NT2/D1 (cell line): ENCODE results near the gene LRP11.
"Not testable (repeated sequence)": the region's sequence is repeated elsewhere in the genome, so short reads cannot be mapped to it uniquely, and the experiment has no call there.

Source experiments
- DNase-seq: peaks from one replicate; pipeline ENCODE4 v3.0.0-alpha.2; 2011; ENCODE audit warnings: low read depth, low spot score
- H3K27me3 ChIP-seq: 2 replicates; pipeline ENCODE4 v1.6.0; 2011; ENCODE audit warnings: mild to moderate bottlenecking; ENCODE audit not compliant: insufficient read length, insufficient read depth
- H3K36me3 ChIP-seq: 2 replicates; pipeline ENCODE4 v1.6.1; 2011; ENCODE audit warnings: mild to moderate bottlenecking, low read length, mixed read lengths; ENCODE audit not compliant: insufficient read depth, insufficient read length
- H3K4me1 ChIP-seq: 2 replicates; pipeline ENCODE4 v1.5.1; 2011; ENCODE audit not compliant: insufficient read depth, insufficient read length
- H3K4me3 ChIP-seq: 2 replicates; pipeline ENCODE4 v1.5.1; 2011; ENCODE audit warnings: low read depth; ENCODE audit not compliant: insufficient read length
- H3K9ac ChIP-seq: 2 replicates; pipeline ENCODE4 v1.6.0; 2011; ENCODE audit warnings: low read depth; ENCODE audit not compliant: insufficient read length
- H3K9me3 ChIP-seq: 2 replicates; pipeline ENCODE4 v1.5.1; 2011; ENCODE audit warnings: mild to moderate bottlenecking, low read length; ENCODE audit not compliant: insufficient read depth
- SUZ12 ChIP-seq: IDR thresholded peaks from 2 replicates; pipeline ENCODE4 v1.6.1; 2011; ENCODE audit not compliant: insufficient read length, insufficient read depth; ENCODE audit errors: extremely low read depth
- YY1 ChIP-seq: IDR thresholded peaks from 2 replicates; pipeline ENCODE4 v1.6.1; 2011; ENCODE audit not compliant: insufficient read length, insufficient read depth
- ZNF274 ChIP-seq: IDR thresholded peaks from 2 replicates; pipeline ENCODE4 v1.6.1; 2011; ENCODE audit warnings: mild to moderate bottlenecking, low read depth, low read length

LRP11 gene

DNA sequence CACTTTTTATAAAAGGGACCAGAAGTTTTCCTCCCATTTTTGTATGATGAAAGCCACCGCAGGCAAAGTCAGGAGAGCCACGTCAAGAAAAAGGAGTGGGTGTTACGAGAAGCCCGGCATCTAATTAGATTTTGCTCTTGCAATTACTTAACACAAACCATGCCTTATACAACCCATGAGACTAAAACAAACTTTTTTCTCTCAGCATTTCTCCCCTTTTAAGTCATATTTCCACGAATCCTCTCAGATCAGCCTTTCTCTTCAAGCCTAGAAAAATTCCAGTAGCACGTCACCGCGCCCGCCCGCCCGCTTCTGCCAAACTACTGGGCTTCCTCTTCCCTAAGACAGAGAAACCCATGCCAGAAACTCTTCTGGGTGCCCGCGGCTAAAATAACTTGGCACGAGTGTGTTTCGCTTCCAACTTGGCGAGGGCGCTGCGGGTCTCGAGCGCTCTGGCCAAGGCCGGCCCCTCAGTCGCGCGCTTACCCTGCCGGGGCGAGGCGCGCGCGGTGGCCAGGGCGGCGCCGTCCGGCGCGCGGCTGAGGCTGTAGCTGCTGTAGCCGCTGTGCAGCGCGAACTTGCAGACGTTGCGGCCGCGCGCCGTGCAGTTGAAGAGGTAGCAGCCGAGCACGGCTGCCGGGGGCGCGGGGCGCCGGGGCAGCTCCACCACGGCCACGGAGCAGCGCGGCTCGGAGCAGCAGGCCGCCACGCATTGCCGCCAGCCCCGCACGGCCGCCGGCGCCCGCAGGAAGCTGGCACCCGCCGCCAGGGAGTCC, 1.0 kb downstream of the LRP11 start:
- TF ChIP-seq ZNF274 (no peak), SUZ12 (no peak)
- DNase-seq: no peak
- Histone ChIP-seq H3K4me1 (peaks cover 5% of the 10 kb centered on the region), H3K4me3 (peak overlapping the region; percentile 63), H3K9me3 (no peaks in the 10 kb centered on the region), H3K27me3 (peaks cover 17% of the 10 kb centered on the region), H3K9ac (peak overlapping the region; percentile 82), H3K36me3 (peaks cover 3% of the 10 kb centered on the region)

DNA sequence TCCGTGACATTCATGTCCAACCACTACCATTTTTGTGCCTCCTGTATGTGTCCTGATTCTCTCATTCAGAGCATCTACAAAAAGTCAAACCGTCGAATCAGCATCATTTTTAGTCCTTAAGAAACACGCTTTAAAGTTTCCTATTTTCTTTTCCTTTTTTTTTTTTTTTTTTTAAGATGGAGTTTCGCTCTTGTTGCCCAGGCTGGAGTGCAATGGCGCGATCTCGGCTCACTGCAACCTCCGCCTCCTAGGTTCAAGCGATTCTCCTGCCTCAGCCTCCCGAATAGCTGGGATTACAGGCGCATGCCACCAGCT, 1.8 kb downstream of the LRP11 start:
- not testable (repeated sequence) for H3K4me1 ChIP-seq, DNase-seq, H3K4me3 ChIP-seq, H3K36me3 ChIP-seq, H3K9me3 ChIP-seq, H3K9ac ChIP-seq
- H3K27me3 ChIP-seq: peaks cover 17% of the 10 kb centered on the region

DNA sequence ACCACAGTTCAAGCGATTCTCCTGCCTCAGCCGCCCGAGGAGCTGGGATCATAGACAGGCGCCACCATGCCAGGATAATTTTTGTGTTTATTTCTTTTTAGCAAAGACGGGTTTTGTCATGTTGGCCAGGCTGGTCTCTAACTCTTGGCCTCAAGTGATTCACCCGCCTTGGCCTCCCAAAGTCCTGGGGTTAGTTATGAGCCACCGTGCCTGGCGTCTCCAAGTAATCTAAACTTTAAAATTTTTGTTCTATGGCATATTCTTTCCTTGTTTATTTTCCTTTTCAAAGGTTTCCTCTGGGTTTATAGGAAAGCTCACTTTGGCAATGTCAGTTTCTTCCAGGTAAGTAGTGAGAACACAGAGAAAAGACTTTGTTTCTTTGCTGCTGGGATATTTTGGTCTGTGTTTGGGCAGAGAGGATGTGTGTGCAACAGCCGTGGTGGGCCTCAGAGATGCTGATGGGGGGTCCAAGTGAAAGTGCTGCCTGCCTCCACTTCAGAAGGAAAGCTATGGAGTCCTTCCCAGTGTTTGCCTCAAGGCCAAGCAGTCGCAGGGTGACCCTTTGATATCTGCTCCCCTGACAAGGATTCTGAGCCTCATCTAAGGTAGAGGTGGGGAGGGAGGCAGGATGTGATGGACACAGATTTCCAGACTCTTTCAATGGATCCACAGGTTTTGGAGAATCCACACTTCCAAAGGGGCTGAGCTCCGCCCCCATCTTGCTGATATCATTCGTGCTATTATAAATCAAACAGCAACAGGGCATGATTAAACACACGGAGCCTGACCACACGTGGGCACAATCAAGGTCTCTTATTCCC, 2.3 kb downstream of the LRP11 start:
- no peaks in the 10 kb centered on the region for H3K9me3 ChIP-seq
- no peak overlapping the region for H3K9ac ChIP-seq
- H3K36me3 ChIP-seq: peaks cover 3% of the 10 kb centered on the region
- H3K4me1 ChIP-seq: peaks cover 5% of the 10 kb centered on the region
- DNase-seq: no peak
- H3K4me3 ChIP-seq: no peak overlapping the region
- peaks cover 17% of the 10 kb centered on the region for H3K27me3 ChIP-seq
- no peak for TF ChIP-seq YY1
- TF ChIP-seq SUZ12: no peak
- no peak for TF ChIP-seq ZNF274

DNA sequence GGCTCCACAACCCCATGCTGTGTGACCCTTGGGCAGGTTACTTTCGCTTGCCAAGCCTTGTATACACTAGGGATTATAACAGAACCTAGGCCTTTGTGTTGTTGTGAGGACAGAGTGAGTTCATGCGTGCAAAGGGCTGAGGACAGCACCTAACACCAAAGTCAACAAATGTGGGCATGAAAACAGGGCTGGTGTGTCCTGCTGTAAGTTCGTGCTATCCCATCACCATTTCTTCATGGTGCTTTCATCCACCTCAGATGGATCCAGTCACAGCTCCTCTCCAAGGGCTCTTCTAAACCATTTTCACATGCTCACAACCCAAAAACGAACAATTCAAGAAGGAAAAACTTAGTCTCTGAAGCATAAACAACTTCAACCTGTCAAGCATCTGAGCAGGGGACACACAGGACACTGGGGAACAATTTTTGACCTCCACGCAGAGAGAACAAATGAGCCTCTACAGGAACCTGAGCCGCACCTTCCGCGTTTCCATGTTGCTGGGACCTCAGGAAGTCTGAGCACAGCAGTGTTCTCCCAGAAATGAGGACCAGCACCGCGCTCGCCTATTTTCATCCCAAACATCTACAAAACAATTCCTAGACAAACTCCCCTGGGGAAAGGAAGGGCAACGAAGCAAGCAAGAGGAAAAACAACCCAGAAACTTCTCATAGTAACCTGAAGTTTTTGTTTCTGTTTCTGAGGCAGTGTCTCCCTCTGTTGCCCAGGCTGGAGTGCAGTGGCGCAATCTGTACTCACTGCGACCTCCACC, 3.1 kb downstream of the LRP11 start:
- Histone ChIP-seq H3K4me3 (no peak overlapping the region), H3K9me3 (no peaks in the 10 kb centered on the region), H3K9ac (no peak overlapping the region), H3K27me3 (peaks cover 17% of the 10 kb centered on the region), H3K4me1 (peaks cover 5% of the 10 kb centered on the region), H3K36me3 (peaks cover 3% of the 10 kb centered on the region)
- TF ChIP-seq YY1 (no peak), ZNF274 (no peak), SUZ12 (no peak)
- DNase-seq: no peak

DNA sequence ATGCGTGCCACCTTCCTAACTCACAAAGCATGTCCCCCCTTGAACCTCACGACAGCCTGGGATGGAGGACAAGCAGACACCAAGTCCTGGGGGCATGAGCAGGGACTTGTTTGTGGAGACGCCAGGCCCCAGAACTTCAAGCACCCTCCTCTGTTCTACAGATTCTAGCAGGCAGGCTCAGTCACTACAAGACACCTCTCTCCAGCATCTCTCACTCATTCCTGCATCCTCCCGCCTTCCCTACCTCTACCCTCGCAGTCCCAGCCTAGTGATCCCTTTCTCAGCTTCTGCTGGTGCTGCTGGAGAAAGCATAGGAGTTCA, 3.7 kb downstream of the LRP11 start:
- H3K9ac ChIP-seq: no peak overlapping the region

DNA sequence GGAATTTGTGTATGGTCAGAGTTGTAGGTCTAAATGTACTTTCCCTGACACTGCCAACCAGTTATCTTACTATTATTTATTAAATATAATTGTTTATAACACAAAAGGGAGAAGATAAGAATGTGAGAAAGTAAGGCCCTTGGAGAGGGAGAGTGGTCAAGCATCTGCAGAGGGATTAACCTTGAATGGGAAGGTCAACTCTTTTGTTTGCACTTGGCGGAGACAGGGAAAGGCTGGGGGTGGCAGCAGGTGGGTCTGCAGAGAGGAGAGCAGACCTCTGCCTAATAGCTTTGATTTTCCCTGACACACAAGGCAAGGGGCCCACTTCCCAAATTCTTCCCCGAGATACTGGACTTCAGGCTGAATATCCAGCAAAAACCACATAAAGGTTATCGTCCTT, 4.2 kb downstream of the LRP11 start:
- TF ChIP-seq YY1 (no peak), ZNF274 (no peak), SUZ12 (no peak)
- Histone ChIP-seq H3K36me3 (peaks cover 3% of the 10 kb centered on the region), H3K4me3 (no peak overlapping the region), H3K4me1 (peaks cover 5% of the 10 kb centered on the region), H3K9ac (no peak overlapping the region), H3K9me3 (no peaks in the 10 kb centered on the region), H3K27me3 (peaks cover 17% of the 10 kb centered on the region)
- no peak for DNase-seq

More for the DNA sequence above, 3.7 kb downstream of the LRP11 start:
- TF ChIP-seq YY1 (no peak), ZNF274 (no peak), SUZ12 (no peak)
- Histone ChIP-seq H3K4me1 (peaks cover 5% of the 10 kb centered on the region), H3K36me3 (peaks cover 3% of the 10 kb centered on the region), H3K27me3 (peaks cover 17% of the 10 kb centered on the region), H3K4me3 (no peak overlapping the region), H3K9me3 (no peaks in the 10 kb centered on the region)
- DNase-seq: no peak

DNA sequence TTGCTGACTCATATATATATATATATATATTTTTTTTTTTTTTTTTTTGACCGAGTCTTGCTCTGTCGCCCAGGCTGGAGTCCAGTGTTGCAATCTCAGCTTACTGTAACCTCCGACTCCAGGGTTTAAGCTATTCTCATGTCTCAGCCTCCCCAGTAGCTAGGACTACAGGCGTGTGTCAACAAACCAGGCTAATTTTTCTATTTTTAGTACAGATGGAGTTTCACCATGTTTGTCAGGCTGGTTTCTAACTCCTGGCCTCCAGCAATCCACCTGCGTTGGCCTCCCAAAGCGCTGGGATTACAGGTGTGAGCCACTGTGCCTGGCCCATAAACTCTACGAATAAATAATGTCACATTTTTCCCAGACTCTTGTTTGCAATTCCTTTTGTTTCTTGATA, 4.8 kb downstream of the LRP11 start:
- H3K9me3 ChIP-seq: no peaks in the 10 kb centered on the region
- no peak for TF ChIP-seq SUZ12
- TF ChIP-seq YY1: no peak
- TF ChIP-seq ZNF274: no peak
- H3K27me3 ChIP-seq: peaks cover 17% of the 10 kb centered on the region
- H3K4me1 ChIP-seq: peaks cover 5% of the 10 kb centered on the region
- H3K9ac ChIP-seq: no peak overlapping the region
- H3K36me3 ChIP-seq: peaks cover 3% of the 10 kb centered on the region
- H3K4me3 ChIP-seq: no peak overlapping the region
- no peak for DNase-seq
